Thoracic aorta (tissue), 2 donors: ENCODE data around the gene GOLGA8B. TPM values are rescaled to one million over a fixed set of nuclear protein-coding genes. Genes with fewer than 3 reads are reported as not detected.

ENCODE experiments used
- ATAC-seq: fragments of 150-250 bp; one replicate; pipeline ENCODE4 v1.8.0; 2017; ENCODE audit warnings: low read depth; ENCODE audit not compliant: insufficient number of reproducible peaks, low FRiP score
- DNase-seq: peaks from one replicate; pipeline ENCODE4 v3.0.0-alpha.2; 2020; ENCODE audit warnings: low spot score
- H3K27ac ChIP-seq, 2 donors: fragments of 200-600 bp; sonication (generic); 1 replicate in 1 of 2; 2 replicates in 1 of 2; pipeline ENCODE4 v1.5.1; 2016; ENCODE audit warnings: mild to moderate bottlenecking in 2 of 2, moderate library complexity in 2 of 2
- H3K27me3 ChIP-seq: fragments of 200-600 bp; sonication (generic); replicated peaks from 2 replicates; pipeline ENCODE4 v1.6.0; 2016; ENCODE audit warnings: mild to moderate bottlenecking; ENCODE audit not compliant: insufficient read depth
- H3K36me3 ChIP-seq: fragments of 200-600 bp; sonication (generic); one replicate; pipeline ENCODE4 v1.5.1; 2016
- H3K4me1 ChIP-seq, 2 donors: fragments of 200-600 bp; sonication (generic); 1 replicate in 1 of 2; 2 replicates in 1 of 2; pipeline versions ENCODE4 v1.5.1 to v1.6.0; 2016; ENCODE audit warnings: low read depth in 2 of 2, mild to moderate bottlenecking in 1 of 2; ENCODE audit not compliant: control insufficient read depth in 1 of 2
- H3K4me3 ChIP-seq: fragments of 200-600 bp; sonication (generic); 2 replicates; pipeline ENCODE4 v1.5.1; 2016; ENCODE audit warnings: mild to moderate bottlenecking
- H3K9me3 ChIP-seq: fragments of 200-600 bp; sonication (generic); 2 replicates; pipeline ENCODE4 v1.5.1; 2016
- CTCF ChIP-seq: fragments of 200-600 bp; sonication (generic); IDR thresholded peaks from one replicate; pipeline ENCODE4 v1.5.1; 2019; ENCODE audit warnings: antibody characterized with exemption
- total RNA-seq, 2 donors: library from RNA; depleted of rRNA; stranded (reverse); fragments of >200 nt; gene quantifications; one replicate each; pipeline versions ENCODE4 v1.1.0 to v1.2.3, GENCODE V29; 2016

GOLGA8B gene
- total RNA-seq, 2 donors from 2014 or later: 146 to 184 TPM

- Histone ChIP-seq H3K9me3 (no peaks in the 10 kb centered on the region), H3K4me3 (no peak overlapping the region), H3K36me3 (no peaks in the 10 kb centered on the region), H3K27me3 (no peaks in the 10 kb centered on the region), H3K27ac (no peak overlapping the region), H3K4me1 (no peaks in the 10 kb centered on the region)
- no peak for TF ChIP-seq CTCF
- no peak for ATAC-seq
- DNase-seq: no peak
These were observed 37.4 kb upstream of the GOLGA8B start for GRCh38 chr15:34620814-34621213.

DNA sequence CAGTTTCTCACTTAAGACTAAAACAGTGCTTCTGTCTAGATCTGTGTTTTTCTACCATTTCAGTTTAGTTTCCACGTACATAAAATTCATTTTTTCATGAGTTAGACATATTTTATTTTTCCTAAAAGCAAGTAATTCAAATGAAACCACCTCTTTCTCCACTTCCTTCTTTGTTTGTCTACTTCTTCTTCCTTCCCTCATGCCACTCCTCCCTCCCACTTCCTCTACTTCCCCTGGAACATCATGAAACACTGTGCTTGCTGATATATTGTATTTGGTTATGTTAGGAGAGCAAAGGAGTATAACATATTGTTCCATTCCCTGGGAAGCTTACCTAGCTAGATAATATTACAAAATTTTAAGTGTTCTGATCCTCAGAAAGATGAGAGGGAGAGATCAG, 36.7 kb upstream of the GOLGA8B start:
- Histone ChIP-seq H3K27ac (no peak overlapping the region), H3K4me1 (no peaks in the 10 kb centered on the region), H3K36me3 (no peaks in the 10 kb centered on the region), H3K27me3 (no peaks in the 10 kb centered on the region), H3K9me3 (no peaks in the 10 kb centered on the region), H3K4me3 (no peak overlapping the region)
- DNase-seq: no peak
- TF ChIP-seq CTCF: no peak
- ATAC-seq: no peak

- DNase-seq: no peak
These were observed 35.7 kb upstream of the GOLGA8B start for GRCh38 chr15:34619151-34619550.

DNA sequence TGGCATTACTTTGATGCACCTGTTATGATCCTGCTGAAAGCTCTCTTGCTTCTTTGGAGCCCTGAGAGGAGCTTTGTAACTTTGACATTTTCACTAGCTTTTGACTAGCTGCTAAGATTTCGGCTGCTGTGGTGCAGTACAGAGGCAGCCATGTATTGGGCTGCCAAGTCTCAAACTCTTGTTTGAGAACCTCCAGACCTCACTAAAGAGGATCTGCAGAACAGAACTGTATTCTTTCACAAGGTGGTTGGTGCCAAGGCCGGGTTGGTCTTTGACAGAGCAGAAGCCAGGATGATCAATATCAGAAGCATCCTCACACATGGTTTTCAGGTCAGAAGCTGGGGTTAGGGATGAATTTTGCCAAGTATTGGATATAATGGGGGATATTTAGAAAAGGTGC, 34.6 kb upstream of the GOLGA8B start:
- no peak overlapping the region for H3K4me3 ChIP-seq

More at GRCh38 chr15:34619151-34619550, 35.7 kb upstream of the GOLGA8B start:
- Histone ChIP-seq H3K36me3 (no peaks in the 10 kb centered on the region), H3K4me1 (no peaks in the 10 kb centered on the region), H3K27me3 (no peaks in the 10 kb centered on the region), H3K9me3 (no peaks in the 10 kb centered on the region), H3K27ac (no peak overlapping the region), H3K4me3 (no peak overlapping the region)
- no peak for ATAC-seq
- no peak for TF ChIP-seq CTCF

DNA sequence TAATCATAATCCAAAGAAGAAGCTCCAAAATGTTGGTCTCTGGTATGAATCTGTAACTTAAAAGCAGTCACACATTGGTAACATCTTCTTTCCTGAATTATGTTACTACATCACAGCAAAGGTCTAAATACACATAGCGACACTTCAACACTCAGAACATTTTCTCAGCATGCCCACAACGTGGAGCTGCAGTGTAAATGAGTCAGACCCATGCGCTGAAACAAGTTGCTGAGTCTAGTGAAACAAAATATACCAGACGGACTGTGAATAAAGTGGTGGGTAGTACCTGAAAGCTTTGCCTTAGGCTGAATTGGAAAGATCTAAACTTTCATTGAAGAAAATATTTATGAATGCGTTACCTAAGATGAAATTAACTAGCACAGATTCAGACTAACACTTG, 33.2 kb upstream of the GOLGA8B start:
- Histone ChIP-seq H3K4me1 (no peaks in the 10 kb centered on the region), H3K9me3 (no peaks in the 10 kb centered on the region), H3K27ac (no peak overlapping the region), H3K4me3 (no peak overlapping the region), H3K27me3 (no peaks in the 10 kb centered on the region), H3K36me3 (no peaks in the 10 kb centered on the region)
- no peak for DNase-seq
- no peak for TF ChIP-seq CTCF
- ATAC-seq: no peak

More for the DNA sequence above, 34.6 kb upstream of the GOLGA8B start:
- no peaks in the 10 kb centered on the region for H3K36me3 ChIP-seq
- no peaks in the 10 kb centered on the region for H3K4me1 ChIP-seq
- TF ChIP-seq CTCF: no peak
- DNase-seq (no peak), ATAC-seq (no peak)
- no peaks in the 10 kb centered on the region for H3K9me3 ChIP-seq
- no peaks in the 10 kb centered on the region for H3K27me3 ChIP-seq
- no peak overlapping the region for H3K27ac ChIP-seq
